Progenitor cell of endocrine pancreas (in vitro differentiated cells): ENCODE data around the gene IL1RAPL2. TPM values are rescaled to one million over a fixed set of nuclear protein-coding genes. Genes with fewer than 3 reads are reported as not detected.

Experiments
- DNase-seq: peaks from one replicate; pipeline ENCODE4 v3.0.0; 2021; ENCODE audit warnings: low spot score; ENCODE audit not compliant: unreplicated experiment
- H3K27ac Mint-ChIP-seq: 2 replicates; pipeline ENCODE4 v1.8.0; 2021; ENCODE audit warnings: mild to moderate bottlenecking, moderate library complexity, mixed read lengths
- H3K27me3 Mint-ChIP-seq: 2 replicates; pipeline ENCODE4 v1.8.0; 2021; ENCODE audit warnings: mixed read lengths
- H3K36me3 Mint-ChIP-seq: 2 replicates; pipeline ENCODE4 v1.8.0; 2022; ENCODE audit warnings: mixed read lengths; ENCODE audit not compliant: insufficient read depth
- H3K4me1 Mint-ChIP-seq: 2 replicates; pipeline ENCODE4 v1.8.0; 2021; ENCODE audit warnings: low read depth, mixed read lengths
- H3K4me3 Mint-ChIP-seq: 2 replicates; pipeline ENCODE4 v1.8.0; 2021; ENCODE audit warnings: low read depth, mild to moderate bottlenecking, moderate library complexity, mixed read lengths
- H3K9me3 Mint-ChIP-seq: 2 replicates; pipeline ENCODE4 v1.8.0; 2021; ENCODE audit warnings: low read depth, mixed read lengths
- CTCF ChIP-seq: fragments of 200-600 bp; sonication (generic); IDR thresholded peaks from one replicate; pipeline ENCODE4 v1.5.0; 2021; ENCODE audit warnings: antibody characterized with exemption, mild to moderate bottlenecking; ENCODE audit not compliant: unreplicated experiment
- total RNA-seq: library from RNA; stranded (reverse); gene quantifications from 2 replicates; pipeline ENCODE4 v1.2.1, GENCODE V29; 2021

The IL1RAPL2 gene
- total RNA-seq, 1 donor from 2014 or later, result 0.91 TPM

- Mint-ChIP-seq H3K27me3 (no peaks in the 10 kb centered on the region), H3K4me1 (no peaks in the 10 kb centered on the region), H3K9me3 (peaks cover 19% of the 10 kb centered on the region), H3K27ac (peak overlapping the region; percentile 54), H3K4me3 (no peak overlapping the region), H3K36me3 (no peaks in the 10 kb centered on the region)
- no peak for TF ChIP-seq CTCF
- DNase-seq, result no peak
Observed at GRCh38 chrX:105117621-105118020, 551.6 kb downstream of the IL1RAPL2 start.

GRCh38 chrX:105120463-105120862, 554.5 kb downstream of the IL1RAPL2 start:
- Mint-ChIP-seq H3K27me3 (no peaks in the 10 kb centered on the region), H3K36me3 (no peaks in the 10 kb centered on the region), H3K4me1 (no peaks in the 10 kb centered on the region), H3K27ac (no peak overlapping the region), H3K9me3 (peaks cover 12% of the 10 kb centered on the region), H3K4me3 (no peak overlapping the region)
- no peak for DNase-seq
- TF ChIP-seq CTCF, result no peak

GRCh38 chrX:105121186-105121585, 555.2 kb downstream of the IL1RAPL2 start:
- no peaks in the 10 kb centered on the region for H3K4me1 Mint-ChIP-seq
- TF ChIP-seq CTCF, result no peak
- no peaks in the 10 kb centered on the region for H3K27me3 Mint-ChIP-seq
- H3K36me3 Mint-ChIP-seq, result no peaks in the 10 kb centered on the region
- no peak overlapping the region for H3K4me3 Mint-ChIP-seq
- peaks cover 12% of the 10 kb centered on the region for H3K9me3 Mint-ChIP-seq
- H3K27ac Mint-ChIP-seq, result no peak overlapping the region
- DNase-seq, result no peak

- Mint-ChIP-seq H3K27ac (no peak overlapping the region), H3K36me3 (no peaks in the 10 kb centered on the region), H3K9me3 (peaks cover 6% of the 10 kb centered on the region), H3K4me1 (no peaks in the 10 kb centered on the region), H3K27me3 (no peaks in the 10 kb centered on the region), H3K4me3 (no peak overlapping the region)
- no peak for TF ChIP-seq CTCF
- no peak for DNase-seq
Observed at GRCh38 chrX:105126201-105126600, 560.2 kb downstream of the IL1RAPL2 start.

GRCh38 chrX:105134273-105134672, 568.3 kb downstream of the IL1RAPL2 start:
- no peak overlapping the region for H3K27ac Mint-ChIP-seq
- H3K9me3 Mint-ChIP-seq, result peaks cover 14% of the 10 kb centered on the region
- H3K36me3 Mint-ChIP-seq, result no peaks in the 10 kb centered on the region
- H3K27me3 Mint-ChIP-seq, result no peaks in the 10 kb centered on the region
- H3K4me1 Mint-ChIP-seq, result no peaks in the 10 kb centered on the region
- DNase-seq, result no peak
- H3K4me3 Mint-ChIP-seq, result no peak overlapping the region
- no peak for TF ChIP-seq CTCF
